M059J (cell line): ENCODE results near the gene SLC35B1. TPM values are rescaled to one million over a fixed set of nuclear protein-coding genes. Genes with fewer than 3 reads are reported as not detected.
A peak's percentile ranks its signal among the peaks of the same experiment; 100 is the strongest.

Source experiments
- DNase-seq: peaks from one replicate; pipeline ENCODE4 v3.0.0-alpha.2; 2012; ENCODE audit warnings: low read depth
- total RNA-seq: library from RNA; depleted of rRNA; stranded (reverse); fragments of >200 nt; shearing (Covaris generic); gene quantifications from 2 replicates; pipeline ENCODE4 v1.2.3, GENCODE V29; 2014; rRNA removed

SLC35B1 gene
- total RNA-seq, result 61.9 and 112 TPM in 2 replicates

GRCh38 chr17:49707608-49708514 is at the start of gene SLC35B1:
Gene SLC35B1 (minus strand): TSS chr17:49707964. CDS start chr17:49707833, 131 bp downstream.
- DNase-seq, result peak; percentile 98

- no peak for DNase-seq
Observed at GRCh38 chr17:49757151-49757777, 49.5 kb upstream of the SLC35B1 start.

GRCh38 chr17:49756323-49757150 is 48.8 kb upstream of the SLC35B1 start:
- DNase-seq, result no peak

GRCh38 chr17:49755663-49756283 is 48.0 kb upstream of the SLC35B1 start:
- no peak for DNase-seq

GRCh38 chr17:49753959-49754391 is 46.2 kb upstream of the SLC35B1 start:
- DNase-seq, result no peak

GRCh38 chr17:49752508-49752907 is 44.7 kb upstream of the SLC35B1 start:
- DNase-seq, result no peak

- DNase-seq, result no peak
Observed at GRCh38 chr17:49749730-49750129, 42.0 kb upstream of the SLC35B1 start.

GRCh38 chr17:49748791-49749190 is 41.0 kb upstream of the SLC35B1 start:
- DNase-seq, result no peak

- no peak for DNase-seq
Observed at GRCh38 chr17:49748223-49748622, 40.5 kb upstream of the SLC35B1 start.

GRCh38 chr17:49747632-49748031 is 39.9 kb upstream of the SLC35B1 start:
- DNase-seq, result no peak

- no peak for DNase-seq
Observed at GRCh38 chr17:49746791-49747490, 39.2 kb upstream of the SLC35B1 start.

GRCh38 chr17:49745175-49746139 is 37.7 kb upstream of the SLC35B1 start:
- DNase-seq, result no peak

GRCh38 chr17:49742166-49742638 is 34.4 kb upstream of the SLC35B1 start:
- peak; percentile 34 for DNase-seq

- no peak for DNase-seq
Observed at GRCh38 chr17:49741692-49742076, 33.9 kb upstream of the SLC35B1 start.

- peak; percentile 12 for DNase-seq
Observed at GRCh38 chr17:49741009-49741691, 33.4 kb upstream of the SLC35B1 start.

- peak; percentile 5 for DNase-seq
Observed at GRCh38 chr17:49739641-49740271, 32.0 kb upstream of the SLC35B1 start.

GRCh38 chr17:49738456-49739163 is 30.8 kb upstream of the SLC35B1 start:
- no peak for DNase-seq
